Measurements from ENCODE around the gene PCTP.

DNA sequence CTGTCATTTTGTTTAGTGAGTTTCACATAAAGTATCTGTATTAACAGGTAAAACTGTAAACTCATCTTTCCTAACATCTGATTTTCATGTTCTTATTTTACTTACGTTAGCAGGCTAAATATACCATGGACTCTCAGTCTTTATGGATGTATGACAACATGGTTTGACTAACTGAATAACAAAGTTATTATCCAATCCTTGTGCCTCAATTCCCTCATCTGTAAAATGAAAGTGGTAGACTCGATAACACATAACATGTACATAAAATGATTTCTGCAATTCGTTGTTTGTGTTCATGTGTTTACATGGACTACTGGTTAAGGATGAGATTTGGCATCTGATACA lies 9.5 kb upstream of the PCTP start:
- TF ChIP-seq POLR2AphosphoS5 (IDR thresholded peaks at IDR 0.05): no peak
- no peak for TF ChIP-seq POLR2A (IDR thresholded peaks at IDR 0.05)
- TF ChIP-seq, protein P1, sequence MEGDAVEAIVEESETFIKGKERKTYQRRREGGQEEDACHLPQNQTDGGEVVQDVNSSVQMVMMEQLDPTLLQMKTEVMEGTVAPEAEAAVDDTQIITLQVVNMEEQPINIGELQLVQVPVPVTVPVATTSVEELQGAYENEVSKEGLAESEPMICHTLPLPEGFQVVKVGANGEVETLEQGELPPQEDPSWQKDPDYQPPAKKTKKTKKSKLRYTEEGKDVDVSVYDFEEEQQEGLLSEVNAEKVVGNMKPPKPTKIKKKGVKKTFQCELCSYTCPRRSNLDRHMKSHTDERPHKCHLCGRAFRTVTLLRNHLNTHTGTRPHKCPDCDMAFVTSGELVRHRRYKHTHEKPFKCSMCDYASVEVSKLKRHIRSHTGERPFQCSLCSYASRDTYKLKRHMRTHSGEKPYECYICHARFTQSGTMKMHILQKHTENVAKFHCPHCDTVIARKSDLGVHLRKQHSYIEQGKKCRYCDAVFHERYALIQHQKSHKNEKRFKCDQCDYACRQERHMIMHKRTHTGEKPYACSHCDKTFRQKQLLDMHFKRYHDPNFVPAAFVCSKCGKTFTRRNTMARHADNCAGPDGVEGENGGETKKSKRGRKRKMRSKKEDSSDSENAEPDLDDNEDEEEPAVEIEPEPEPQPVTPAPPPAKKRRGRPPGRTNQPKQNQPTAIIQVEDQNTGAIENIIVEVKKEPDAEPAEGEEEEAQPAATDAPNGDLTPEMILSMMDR (IDR thresholded peaks at IDR 0.05): no peak
